Choroid plexus epithelial cell (primary cell): ENCODE measurements around the gene FBXO21.
A peak's percentile ranks its signal among the peaks of the same experiment; 100 is the strongest.

ENCODE experiments used
- DNase-seq: peaks from one replicate; pipeline ENCODE4 v3.0.0-alpha.2; 2010; ENCODE audit warnings: low read depth
- H3K4me3 ChIP-seq: 2 replicates; pipeline ENCODE4 v1.5.1; 2011; ENCODE audit warnings: low read depth, mild to moderate bottlenecking, control low read depth, low read length, moderate library complexity
- TF ChIP-seq, protein P1 (sequence below): conservative IDR thresholded peaks from 2 replicates; pipeline ENCODE4 v1.5.1; 2011; ENCODE audit warnings: low read depth, mild to moderate bottlenecking, control low read depth, inconsistent platforms, low read length, moderate library complexity

FBXO21 gene, protein sequence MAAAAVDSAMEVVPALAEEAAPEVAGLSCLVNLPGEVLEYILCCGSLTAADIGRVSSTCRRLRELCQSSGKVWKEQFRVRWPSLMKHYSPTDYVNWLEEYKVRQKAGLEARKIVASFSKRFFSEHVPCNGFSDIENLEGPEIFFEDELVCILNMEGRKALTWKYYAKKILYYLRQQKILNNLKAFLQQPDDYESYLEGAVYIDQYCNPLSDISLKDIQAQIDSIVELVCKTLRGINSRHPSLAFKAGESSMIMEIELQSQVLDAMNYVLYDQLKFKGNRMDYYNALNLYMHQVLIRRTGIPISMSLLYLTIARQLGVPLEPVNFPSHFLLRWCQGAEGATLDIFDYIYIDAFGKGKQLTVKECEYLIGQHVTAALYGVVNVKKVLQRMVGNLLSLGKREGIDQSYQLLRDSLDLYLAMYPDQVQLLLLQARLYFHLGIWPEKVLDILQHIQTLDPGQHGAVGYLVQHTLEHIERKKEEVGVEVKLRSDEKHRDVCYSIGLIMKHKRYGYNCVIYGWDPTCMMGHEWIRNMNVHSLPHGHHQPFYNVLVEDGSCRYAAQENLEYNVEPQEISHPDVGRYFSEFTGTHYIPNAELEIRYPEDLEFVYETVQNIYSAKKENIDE

DNA sequence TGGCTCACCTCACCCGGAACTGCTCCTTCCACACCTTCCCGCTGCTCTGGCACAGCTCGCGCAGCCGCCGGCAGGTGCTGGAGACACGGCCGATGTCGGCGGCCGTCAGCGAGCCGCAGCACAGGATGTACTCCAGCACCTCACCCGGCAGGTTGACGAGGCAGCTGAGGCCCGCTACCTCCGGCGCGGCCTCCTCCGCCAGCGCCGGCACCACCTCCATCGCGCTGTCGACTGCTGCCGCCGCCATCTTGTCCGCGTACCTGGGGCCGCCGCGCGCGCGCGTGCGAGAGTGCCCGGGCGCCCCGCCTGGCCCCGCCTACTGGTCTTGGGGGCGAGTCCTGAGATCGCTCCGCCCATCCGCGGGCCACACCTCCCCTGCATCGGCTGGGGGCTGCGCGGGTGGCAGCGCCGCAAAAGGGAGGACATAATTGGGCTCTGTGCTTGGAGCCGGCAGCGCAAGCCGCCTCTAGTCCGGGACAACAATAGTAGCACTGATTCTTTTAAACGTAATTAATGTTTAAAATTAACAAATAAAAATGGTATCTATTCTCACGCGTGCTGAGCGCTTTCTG lies at the start of gene FBXO21:
Gene FBXO21 (minus strand): TSS at position 261 of the 572 bp plus-strand sequence. CDS start 14 bp downstream, at position 247.
- DNase-seq = peak; percentile 83
- TF ChIP-seq, protein P1, sequence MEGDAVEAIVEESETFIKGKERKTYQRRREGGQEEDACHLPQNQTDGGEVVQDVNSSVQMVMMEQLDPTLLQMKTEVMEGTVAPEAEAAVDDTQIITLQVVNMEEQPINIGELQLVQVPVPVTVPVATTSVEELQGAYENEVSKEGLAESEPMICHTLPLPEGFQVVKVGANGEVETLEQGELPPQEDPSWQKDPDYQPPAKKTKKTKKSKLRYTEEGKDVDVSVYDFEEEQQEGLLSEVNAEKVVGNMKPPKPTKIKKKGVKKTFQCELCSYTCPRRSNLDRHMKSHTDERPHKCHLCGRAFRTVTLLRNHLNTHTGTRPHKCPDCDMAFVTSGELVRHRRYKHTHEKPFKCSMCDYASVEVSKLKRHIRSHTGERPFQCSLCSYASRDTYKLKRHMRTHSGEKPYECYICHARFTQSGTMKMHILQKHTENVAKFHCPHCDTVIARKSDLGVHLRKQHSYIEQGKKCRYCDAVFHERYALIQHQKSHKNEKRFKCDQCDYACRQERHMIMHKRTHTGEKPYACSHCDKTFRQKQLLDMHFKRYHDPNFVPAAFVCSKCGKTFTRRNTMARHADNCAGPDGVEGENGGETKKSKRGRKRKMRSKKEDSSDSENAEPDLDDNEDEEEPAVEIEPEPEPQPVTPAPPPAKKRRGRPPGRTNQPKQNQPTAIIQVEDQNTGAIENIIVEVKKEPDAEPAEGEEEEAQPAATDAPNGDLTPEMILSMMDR = no peak
- H3K4me3 ChIP-seq = peak within 1 kb of the TSS; percentile 99

DNA sequence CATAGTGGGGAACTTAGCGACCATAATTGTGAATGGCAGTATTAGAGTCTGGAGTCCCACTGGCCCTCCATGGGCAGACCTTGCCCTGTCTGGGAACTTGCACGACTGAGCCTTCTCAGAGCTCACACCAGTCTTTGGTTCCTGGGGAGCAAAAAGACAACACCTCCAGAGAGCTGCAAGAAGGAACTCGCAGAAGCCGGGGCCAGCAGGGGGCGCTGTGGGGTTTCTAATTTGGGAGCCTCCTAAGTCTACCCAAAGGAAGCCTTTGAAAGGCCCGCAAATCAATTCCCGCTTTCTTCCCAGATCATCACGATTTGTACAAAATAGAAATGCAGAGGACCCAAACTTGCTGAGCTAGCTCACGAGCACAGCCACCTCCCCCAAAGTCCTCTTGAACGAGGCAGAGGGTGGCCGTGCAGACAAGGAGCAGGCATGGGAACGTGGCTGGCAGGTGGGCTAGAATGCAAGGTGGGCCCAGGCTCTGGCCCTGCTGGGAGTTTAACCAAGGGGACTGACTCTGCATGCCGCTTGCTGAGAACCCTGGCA lies 46.3 kb upstream of the FBXO21 start:
- TF ChIP-seq, protein P1 = peak; percentile 66
- DNase-seq = peak; percentile 53
- H3K4me3 ChIP-seq = no peak overlapping the region

DNA sequence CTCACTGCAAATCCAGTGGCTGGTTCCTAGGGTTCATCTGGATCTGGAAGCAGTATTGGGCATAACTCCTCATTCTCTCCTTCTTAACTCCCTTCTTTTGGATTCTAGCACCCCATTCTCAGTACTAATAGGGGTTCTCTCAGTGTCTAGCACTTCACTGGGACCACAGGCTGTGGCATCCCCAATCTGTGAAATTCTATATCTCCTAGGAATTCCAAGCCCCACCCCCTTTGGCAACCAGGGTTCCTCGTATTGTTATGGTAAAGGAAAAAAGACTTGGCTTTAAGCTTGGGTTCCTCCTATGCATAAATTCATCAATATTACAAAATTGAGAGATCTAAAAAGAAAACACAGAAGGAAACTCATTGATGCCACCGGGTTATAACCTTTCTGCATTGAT lies 45.0 kb upstream of the FBXO21 start:
- TF ChIP-seq, protein P1 = no peak
- DNase-seq = no peak
- H3K4me3 ChIP-seq = no peak overlapping the region

DNA sequence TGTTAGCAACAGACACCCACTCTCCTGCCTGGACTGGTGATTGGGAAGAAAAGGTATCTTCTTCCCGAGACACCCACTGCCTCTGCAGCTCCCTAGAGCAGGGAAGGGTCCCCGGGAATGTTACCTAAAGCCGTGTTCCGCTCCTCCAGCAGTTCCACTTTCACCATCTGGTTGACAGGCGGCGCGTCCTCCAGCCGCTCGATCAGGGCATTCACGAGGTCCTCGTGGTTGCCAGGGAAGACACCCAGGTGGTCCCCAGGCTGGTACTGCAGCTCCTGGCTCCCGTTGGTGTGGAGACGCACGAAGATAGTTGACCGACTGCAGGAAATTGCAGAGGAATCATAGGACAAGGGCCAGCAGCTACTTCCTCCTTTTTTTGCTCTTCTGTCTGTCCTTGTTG lies 44.2 kb upstream of the FBXO21 start:
- no peak for DNase-seq
- no peak overlapping the region for H3K4me3 ChIP-seq
- TF ChIP-seq, protein P1 = no peak

DNA sequence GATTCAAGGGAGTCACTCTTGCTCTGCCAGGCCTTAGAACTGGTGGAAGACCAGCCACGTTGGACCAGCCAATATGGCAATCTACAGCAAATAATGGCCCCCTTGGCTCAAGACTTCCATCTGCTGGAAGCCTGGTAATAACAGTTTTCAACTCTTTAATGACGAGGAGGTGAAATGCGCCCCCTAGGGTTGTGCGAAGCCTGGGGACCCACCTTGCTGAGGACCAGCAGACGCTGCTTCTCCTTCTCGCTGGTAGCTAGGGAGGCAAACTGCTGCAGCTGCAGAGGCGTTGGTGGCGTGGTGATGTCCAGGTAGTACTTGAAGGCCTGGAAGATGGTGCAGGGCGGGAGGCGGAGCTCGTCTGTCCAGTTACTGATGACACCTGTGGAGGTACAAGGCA lies 41.5 kb upstream of the FBXO21 start:
- no peak for DNase-seq
- H3K4me3 ChIP-seq = no peak overlapping the region
- TF ChIP-seq, protein P1 = no peak

DNA sequence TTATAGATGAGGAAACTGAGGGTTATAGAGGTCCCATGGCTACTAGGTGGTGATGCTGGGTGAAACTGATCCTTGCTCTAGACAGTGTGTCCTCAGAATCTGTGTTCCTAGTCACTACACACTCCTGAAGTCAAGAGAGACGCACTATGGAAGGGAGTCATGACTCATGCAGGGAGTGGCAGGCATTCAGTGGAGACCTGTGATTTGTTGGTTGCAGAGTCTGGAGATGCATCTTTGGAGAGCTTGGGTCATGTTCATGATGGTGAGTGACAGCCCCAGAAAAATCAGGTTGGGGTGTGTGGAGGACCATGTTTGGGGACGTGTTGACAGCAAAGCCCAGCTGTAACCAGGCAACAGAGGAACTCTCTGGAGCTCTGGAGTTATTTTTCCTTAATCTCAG lies 38.0 kb upstream of the FBXO21 start:
- DNase-seq = no peak
- TF ChIP-seq, protein P1 = no peak
- H3K4me3 ChIP-seq = no peak overlapping the region
